HG03159 (cell line): ENCODE measurements around the gene CENPQ.

Source experiments
- ATAC-seq: cut with Tn5 transposase; IDR thresholded peaks from one replicate; pipeline ENCODE4 v1.9.1; 2021; ENCODE audit warnings: mild to moderate bottlenecking, moderate library complexity; ENCODE audit not compliant: unreplicated experiment

CENPQ gene

DNA sequence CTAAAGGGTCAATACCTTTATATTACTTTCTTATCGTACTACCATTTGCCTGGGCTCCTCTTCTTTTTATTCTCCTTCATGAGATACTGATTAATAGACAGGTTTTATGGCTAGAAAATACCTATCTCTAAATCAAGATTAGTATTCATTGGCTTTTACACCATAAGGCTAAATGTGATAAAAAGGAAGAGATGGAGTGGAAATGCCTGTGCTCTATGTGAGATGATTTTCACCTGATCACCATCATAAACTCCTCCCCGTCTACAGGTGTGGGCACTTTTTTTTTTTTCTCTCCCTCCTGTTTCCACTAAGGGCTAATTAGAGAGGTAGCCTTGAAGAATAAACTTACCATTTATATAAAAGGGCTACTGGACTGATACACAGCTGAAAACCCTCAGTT is 36.5 kb downstream of the CENPQ start, which contains the start of gene GLYATL3:
GLYATL3 (plus strand) TSS at position 301 of the 400 bp plus-strand sequence. CDS start 12,068 bp downstream, outside the sequence.
- ATAC-seq: no peak

DNA sequence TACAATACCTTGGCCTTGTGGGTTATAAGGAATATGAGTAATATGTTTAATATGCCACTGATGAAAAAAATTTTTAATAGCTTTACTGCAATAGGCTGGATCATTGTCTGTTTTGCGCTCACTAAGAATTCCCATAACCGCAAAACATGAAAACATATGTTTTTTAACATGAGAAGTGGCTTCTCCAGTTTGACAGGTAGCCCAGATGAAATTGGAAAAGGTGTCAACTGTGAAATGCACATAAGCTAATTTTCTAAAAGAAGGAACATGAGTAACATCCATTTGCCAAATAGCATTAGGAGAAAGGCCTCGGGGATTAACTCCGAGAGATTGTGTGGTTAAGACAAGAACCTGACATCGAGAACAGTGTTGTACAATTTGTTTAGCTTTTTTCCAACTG is 41.5 kb downstream of the CENPQ start:
- no peak for ATAC-seq

- no peak for ATAC-seq
These were observed 43.5 kb downstream of the CENPQ start for GRCh38 chr6:49506569-49507111.

DNA sequence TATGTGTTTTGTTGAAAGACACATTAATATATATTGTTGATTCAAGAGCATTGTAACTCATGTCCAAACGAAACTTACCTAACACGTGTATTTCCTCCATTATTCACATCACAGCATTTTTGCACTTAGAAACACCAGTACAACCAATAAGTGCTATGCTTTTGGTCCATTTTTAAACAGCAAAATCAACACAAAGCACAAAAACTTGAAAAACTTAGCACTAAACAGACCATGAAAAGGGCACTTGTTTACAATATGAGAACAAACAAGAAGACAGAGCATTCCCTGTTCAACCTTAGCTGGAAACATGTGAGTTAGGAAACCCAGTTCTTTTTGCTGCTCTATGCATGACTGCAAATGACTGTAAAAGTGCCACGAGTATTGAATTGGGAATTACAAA is 46.2 kb downstream of the CENPQ start:
- ATAC-seq: no peak

- ATAC-seq: no peak
These were observed 50.2 kb downstream of the CENPQ start for GRCh38 chr6:49513153-49513989.

- no peak for ATAC-seq
These were observed 51.7 kb downstream of the CENPQ start for GRCh38 chr6:49514571-49515484.

GRCh38 chr6:49515485-49516146 is 52.4 kb downstream of the CENPQ start:
- no peak for ATAC-seq

GRCh38 chr6:49516147-49516505 is 53.0 kb downstream of the CENPQ start:
- no peak for ATAC-seq

DNA sequence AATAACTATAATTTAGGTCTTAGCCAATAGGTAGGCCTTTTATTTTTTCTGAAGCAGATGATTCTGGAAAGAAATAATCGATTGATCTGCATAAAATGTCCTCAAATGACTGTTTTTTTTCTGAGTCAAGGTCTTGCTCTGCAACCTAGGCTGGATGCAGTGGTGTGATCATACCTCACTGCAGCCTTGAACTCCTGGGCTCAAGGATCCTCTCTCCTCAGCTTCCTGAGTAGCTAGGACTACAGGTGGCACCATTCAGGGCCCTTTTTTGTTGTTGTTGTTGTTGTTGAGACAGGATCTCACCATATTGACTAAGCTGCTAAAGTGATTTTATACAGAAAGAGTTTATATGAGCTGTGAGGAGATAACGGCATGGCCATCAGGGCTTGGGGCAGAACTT is 54.7 kb downstream of the CENPQ start:
- no peak for ATAC-seq

GRCh38 chr6:49519660-49520059 is 56.5 kb downstream of the CENPQ start:
- peak; percentile 91 for ATAC-seq

DNA sequence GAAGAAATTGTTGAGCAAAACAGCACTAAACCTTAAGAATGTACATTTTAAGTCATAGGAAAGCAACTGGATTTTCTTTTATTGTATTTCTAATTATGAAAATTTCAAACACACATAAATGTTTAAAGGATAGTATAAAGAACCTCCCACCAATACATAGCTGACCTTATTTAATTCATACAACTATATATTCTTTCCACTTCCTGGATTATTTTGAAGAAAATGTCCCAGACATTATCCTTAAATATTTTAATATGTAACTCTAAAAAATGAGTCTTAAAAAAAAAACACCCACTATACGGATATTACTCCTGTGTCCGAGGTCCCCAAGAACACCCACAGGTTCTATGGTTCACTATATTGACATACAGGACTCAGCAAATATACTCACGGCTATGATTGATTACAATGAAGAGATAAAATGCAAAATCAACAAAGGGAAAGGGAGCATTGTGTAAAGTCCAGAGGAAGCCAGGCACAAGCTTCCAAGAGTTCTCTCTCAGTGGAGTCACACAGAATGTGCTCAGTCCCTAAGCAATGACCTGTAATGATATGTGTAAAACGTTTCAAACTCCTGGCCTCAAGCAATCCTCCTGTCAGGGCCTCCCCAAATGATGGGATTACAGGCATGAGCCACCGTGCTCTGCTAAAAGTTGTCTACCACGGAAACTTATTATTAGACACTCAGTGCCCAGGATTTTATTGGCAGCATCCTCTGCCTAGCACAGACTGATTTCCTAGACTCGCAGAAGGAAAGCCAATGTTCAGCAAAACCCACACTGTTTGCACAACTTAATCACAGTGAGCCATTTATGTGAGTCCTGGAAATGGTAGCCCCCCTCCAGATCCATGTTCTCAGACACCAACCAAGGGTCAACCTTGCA is 59.8 kb downstream of the CENPQ start:
- ATAC-seq: no peak

GRCh38 chr6:49523901-49524300 is 60.7 kb downstream of the CENPQ start:
- ATAC-seq: no peak

GRCh38 chr6:49524541-49524940 is 61.4 kb downstream of the CENPQ start:
- no peak for ATAC-seq

- ATAC-seq: no peak
These were observed 63.4 kb downstream of the CENPQ start for GRCh38 chr6:49526598-49526997.

GRCh38 chr6:49527320-49527719 is 64.2 kb downstream of the CENPQ start:
- no peak for ATAC-seq

GRCh38 chr6:49528571-49528970 is 65.4 kb downstream of the CENPQ start:
- ATAC-seq: no peak

DNA sequence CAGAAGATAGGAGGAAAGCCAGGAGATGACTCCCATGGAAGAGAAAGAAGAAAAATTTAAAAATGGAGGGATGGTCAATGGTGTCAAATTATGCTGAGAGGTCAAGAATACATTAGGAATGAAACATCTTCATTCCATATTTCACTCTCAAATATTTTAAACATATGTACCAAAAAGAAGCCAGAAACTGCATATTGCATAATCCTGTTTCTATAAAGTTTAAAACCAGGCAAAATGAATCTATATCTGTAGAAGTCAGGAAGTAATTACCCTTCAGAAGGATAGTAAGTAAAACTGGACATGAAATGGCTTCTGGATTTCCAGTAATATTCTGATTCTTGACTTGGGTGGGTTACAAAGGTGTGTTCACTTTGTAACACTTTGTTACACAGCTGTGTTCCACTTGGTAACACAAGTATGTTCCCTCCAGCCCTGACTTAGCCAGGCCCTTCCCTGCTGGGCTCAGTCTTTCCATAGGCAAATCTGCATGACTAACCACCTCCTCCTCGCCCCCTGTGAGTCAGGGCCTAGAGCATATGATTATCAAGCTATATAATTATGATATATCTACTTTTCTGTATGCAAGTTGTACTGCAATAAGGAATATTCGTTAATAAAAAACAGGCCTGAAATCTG is 67.1 kb downstream of the CENPQ start:
- no peak for ATAC-seq

GRCh38 chr6:49531774-49532569 is 68.8 kb downstream of the CENPQ start:
- ATAC-seq: peak; percentile 97

DNA sequence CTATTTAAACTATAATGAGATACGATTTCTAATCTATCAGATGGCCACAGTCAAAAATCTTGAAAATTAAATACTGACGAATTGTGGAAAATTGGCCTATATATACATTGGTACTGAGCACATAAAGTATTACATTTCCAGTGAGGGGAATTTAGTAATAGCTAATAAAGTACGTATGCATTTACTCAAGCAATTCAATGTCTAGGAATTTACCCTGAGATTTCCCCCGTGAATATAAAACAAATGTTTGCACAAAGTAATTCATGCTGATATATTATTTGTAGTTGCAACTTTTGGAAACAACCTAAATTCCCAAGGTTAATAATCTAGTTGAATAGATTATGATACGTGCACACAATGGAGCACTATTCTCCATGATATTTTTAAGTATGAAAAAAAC is 72.6 kb downstream of the CENPQ start:
- ATAC-seq: no peak
